Spleen (tissue), 11 donors: ENCODE results near the gene FAM163A. TPM values are rescaled to one million over a fixed set of nuclear protein-coding genes. Genes with fewer than 3 reads are reported as not detected.
A peak's percentile ranks its signal among the peaks of the same experiment; 100 is the strongest.
"Not testable (repeated sequence)": the region's sequence is repeated elsewhere in the genome, so short reads cannot be mapped to it uniquely, and the experiment has no call there.

Experiments
- DNase-seq: peaks from one replicate; pipeline ENCODE4 v3.0.0-alpha.2; 2020
- H3K27ac ChIP-seq, 8 donors: fragments of 200-600 bp; sonication (generic) in 7 of 8; 1 replicate in 4 of 8; 2 replicates in 4 of 8; pipeline versions ENCODE4 v1.5.0 to v1.8.0; 2016 to 2021; ENCODE audit warnings: inconsistent platforms in 4 of 8, mild to moderate bottlenecking in 4 of 8, moderate library complexity in 1 of 8
- H3K27me3 ChIP-seq, 7 donors: fragments of 200-600 bp; sonication (generic) in 6 of 7; replicated peaks in 1 of 7; 1 replicate in 4 of 7; 2 replicates in 3 of 7; pipeline versions ENCODE4 v1.5.0 to v1.8.0; 2016 to 2021; ENCODE audit warnings: inconsistent platforms in 3 of 7, mild to moderate bottlenecking in 1 of 7
- H3K36me3 ChIP-seq, 6 donors: fragments of 200-600 bp; sonication (generic) in 5 of 6; 1 replicate in 4 of 6; 2 replicates in 2 of 6; pipeline versions ENCODE4 v1.5.0 to v1.8.0; 2016 to 2021; ENCODE audit warnings: inconsistent platforms in 2 of 6
- H3K4me1 ChIP-seq, 6 donors: fragments of 200-600 bp; sonication (generic) in 5 of 6; 1 replicate in 3 of 6; 2 replicates in 3 of 6; pipeline versions ENCODE4 v1.5.0 to v1.8.0; 2016 to 2021; ENCODE audit warnings: inconsistent platforms in 3 of 6
- H3K4me3 ChIP-seq, 8 donors: fragments of 200-600 bp; sonication (generic) in 7 of 8; 1 replicate in 4 of 8; 2 replicates in 4 of 8; pipeline versions ENCODE4 v1.5.0 to v1.8.0; 2016 to 2021; ENCODE audit warnings: inconsistent platforms in 4 of 8, mild to moderate bottlenecking in 4 of 8, moderate library complexity in 2 of 8
- H3K9me3 ChIP-seq, 8 donors: fragments of 200-600 bp; sonication (generic) in 7 of 8; 1 replicate in 4 of 8; 2 replicates in 4 of 8; pipeline versions ENCODE4 v1.5.0 to v1.8.0; 2016 to 2021; ENCODE audit warnings: inconsistent platforms in 4 of 8
- POLR2A ChIP-seq, 3 donors: fragments of 450-650 bp; IDR thresholded peaks; one replicate each; pipeline ENCODE4 v1.5.1; 2017; ENCODE audit warnings: antibody characterized with exemption in 3 of 3, mild to moderate bottlenecking in 1 of 3
- POLR2AphosphoS5 ChIP-seq, 3 donors: sonication (generic); formaldehyde crosslinking; IDR thresholded peaks; one replicate each; pipeline ENCODE4 v1.5.1; 2017; ENCODE audit warnings: antibody characterized with exemption in 3 of 3
- WGBS, 5 donors: extraction: QIAGEN DNeasy Blood & Tissue Kit in 3 of 5; methylation state at CpG; one replicate each; pipeline versions ENCODE4 v1.1.5 to v1.1.7; 2013 to 2018; 5-methylcytosine and 5-hydroxymethylcytosine counted together
- intact Hi-C: fragments of 100-400 bp; cut with DNase I; formaldehyde crosslinking; loops from one replicate; pipeline ENCODE4 v1.15.0; 2023; ENCODE audit warnings: low total_unique reads
- polyA plus RNA-seq, 3 donors: library from polyadenylated mRNA; stranded (reverse); fragments of 200-250 nt; gene quantifications; one replicate each; pipeline ENCODE4 v1.2.1, GENCODE V29; 2013
- total RNA-seq, 7 donors: library from RNA; depleted of rRNA in 3 of 7; stranded (reverse); fragments of >200 nt in 3 of 7; fragmentation: NEBNext Ultra II Directional in 4 of 7; extraction: Animal tissue kit (Norgen Biotek cat#: 25700) in 4 of 7; gene quantifications; one replicate each; pipeline versions ENCODE4 v1.1.0 to v1.2.1, GENCODE V29; 2016 to 2021
- TF ChIP-seq, protein P1 (sequence below), 11 experiments: fragments of 200-600 bp in 7 of 11; fragments of 450-650 bp in 4 of 11; sonication (generic) in 4 of 11; IDR thresholded peaks in 8 of 11; conservative IDR thresholded peaks in 3 of 11; 1 replicate in 7 of 11; 2 replicates in 4 of 11; pipeline versions ENCODE4 v1.4.0 to v1.8.0; 2016 to 2021; ENCODE audit warnings: antibody characterized with exemption in 11 of 11, inconsistent platforms in 4 of 11, mild to moderate bottlenecking in 1 of 11
- donor health status: healthy with polysubstance abuse.
- donor health status: DM: no; HTN: no; CAD: no; lungs with moderate emphysema.
- donor health status: DM: no; HTN: no; CAD: no.
- donor health status: Bipolar disorder and iron deficiency.
- donor health status: healthy.
- donor health status: DM: no; HTN: no; CAD: no.
- donor health status: DM: yes; HTN: yes; CAD: no.

The FAM163A gene
- total and polyA plus RNA-seq, 10 donors, result 0.14 to 0.47 (median 0.21) TPM; not detected in 3

DNA sequence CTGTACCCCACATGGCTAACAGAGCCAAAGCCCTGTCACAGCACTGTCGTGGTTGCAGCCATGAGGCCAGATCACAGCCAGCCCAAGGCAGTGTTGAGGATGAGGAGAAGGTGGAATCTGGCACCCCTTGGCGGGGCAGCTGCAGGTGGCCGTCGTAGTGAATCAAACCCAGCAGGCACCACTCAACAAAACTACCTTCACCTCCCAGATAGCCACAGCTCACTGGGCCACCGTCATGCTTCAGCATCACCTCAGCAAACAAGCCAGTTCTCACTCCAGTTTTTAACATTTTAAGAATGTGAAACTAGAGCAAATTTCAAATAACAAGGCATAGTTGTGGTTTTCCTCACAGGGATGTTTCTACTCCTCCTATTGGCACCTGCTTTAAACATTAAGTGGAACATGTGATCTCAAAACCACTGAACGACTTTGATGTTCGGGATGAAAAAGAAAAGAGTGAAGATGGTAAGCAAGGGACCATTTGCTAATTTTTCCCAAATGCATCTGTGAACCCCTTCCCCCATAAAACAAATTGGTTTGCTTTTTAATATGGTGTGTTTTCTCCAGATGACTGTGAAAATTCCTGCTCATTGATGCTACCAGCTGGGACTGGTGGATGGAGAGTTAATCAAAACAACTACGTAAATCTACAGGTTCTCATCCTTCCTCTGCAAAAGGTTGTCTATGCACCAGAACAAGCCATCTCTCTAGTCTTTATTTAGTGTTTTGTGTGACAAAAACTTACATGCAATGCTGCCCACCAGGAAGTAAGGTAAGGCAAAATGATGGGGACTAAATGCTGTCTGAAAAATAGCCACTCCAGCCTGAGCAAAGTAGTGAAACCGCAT is 89.0 kb downstream of the FAM163A start:
- no peaks in the 10 kb centered on the region for H3K27me3 ChIP-seq
- no peak for TF ChIP-seq POLR2A (IDR thresholded peaks at IDR 0.05)
- TF ChIP-seq, protein P1, sequence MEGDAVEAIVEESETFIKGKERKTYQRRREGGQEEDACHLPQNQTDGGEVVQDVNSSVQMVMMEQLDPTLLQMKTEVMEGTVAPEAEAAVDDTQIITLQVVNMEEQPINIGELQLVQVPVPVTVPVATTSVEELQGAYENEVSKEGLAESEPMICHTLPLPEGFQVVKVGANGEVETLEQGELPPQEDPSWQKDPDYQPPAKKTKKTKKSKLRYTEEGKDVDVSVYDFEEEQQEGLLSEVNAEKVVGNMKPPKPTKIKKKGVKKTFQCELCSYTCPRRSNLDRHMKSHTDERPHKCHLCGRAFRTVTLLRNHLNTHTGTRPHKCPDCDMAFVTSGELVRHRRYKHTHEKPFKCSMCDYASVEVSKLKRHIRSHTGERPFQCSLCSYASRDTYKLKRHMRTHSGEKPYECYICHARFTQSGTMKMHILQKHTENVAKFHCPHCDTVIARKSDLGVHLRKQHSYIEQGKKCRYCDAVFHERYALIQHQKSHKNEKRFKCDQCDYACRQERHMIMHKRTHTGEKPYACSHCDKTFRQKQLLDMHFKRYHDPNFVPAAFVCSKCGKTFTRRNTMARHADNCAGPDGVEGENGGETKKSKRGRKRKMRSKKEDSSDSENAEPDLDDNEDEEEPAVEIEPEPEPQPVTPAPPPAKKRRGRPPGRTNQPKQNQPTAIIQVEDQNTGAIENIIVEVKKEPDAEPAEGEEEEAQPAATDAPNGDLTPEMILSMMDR (IDR thresholded peaks at IDR 0.05 in 8 of 11, conservative IDR thresholded peaks at IDR 0.05 in 3 of 11), result no peak
- no peak for TF ChIP-seq POLR2AphosphoS5 (IDR thresholded peaks at IDR 0.05)
- no peaks in the 10 kb centered on the region for H3K9me3 ChIP-seq
- peaks cover 0 to 14% (median 2%) of the 10 kb centered on the region in 6 donors for H3K36me3 ChIP-seq
- peaks cover 0 to 8% (median 0%) of the 10 kb centered on the region in 6 donors for H3K4me1 ChIP-seq
- intact Hi-C loops, result no loop called here
- WGBS, 5 donors, result 54 to 67% (median 60%) methylated on average over 9 of the region's 9 CpGs
- peak overlapping the region in 1 of 8 donors; percentile 30 for H3K27ac ChIP-seq
- peak; percentile 53 for DNase-seq
- no peak overlapping the region for H3K4me3 ChIP-seq

DNA sequence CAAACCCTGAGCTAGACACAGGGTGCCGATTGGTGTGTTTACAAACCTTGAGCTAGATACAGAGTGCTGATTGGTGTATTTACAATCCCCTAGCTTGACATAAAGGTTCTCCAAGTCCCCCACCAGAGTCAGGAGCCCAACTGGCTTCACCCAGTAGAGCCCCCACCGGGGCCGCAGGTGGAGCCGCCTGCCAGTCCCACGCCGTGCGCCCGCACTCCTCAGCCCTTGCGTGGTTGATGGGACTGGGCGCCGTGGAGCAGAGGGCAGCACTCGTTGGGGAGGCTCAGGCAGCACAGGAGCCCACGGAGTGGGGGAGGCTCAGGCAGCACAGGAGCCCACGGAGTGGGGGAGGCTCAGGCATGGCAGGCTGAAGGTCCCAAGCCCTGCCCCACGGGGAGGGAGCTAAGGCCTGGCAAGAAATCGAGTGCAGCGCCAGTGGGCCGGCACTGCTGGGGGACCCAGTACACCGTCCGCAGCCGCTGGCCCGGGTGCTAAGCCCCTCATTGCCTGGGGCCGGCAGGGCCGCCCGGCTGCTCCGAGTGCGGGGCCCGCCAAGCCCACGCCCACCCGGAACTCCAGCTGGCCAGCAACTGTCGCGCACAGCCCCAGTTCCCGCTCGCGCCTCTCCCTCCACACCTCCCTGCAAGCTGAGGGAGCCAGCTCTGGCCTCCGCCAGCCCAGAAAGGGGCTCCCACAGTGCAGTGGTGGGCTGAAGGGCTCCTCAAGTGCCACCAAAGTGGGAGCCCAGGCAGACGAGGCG is 93.8 kb downstream of the FAM163A start:
- H3K27me3 ChIP-seq, H3K9me3 ChIP-seq, H3K4me3 ChIP-seq, intact Hi-C loops, H3K4me1 ChIP-seq, H3K27ac ChIP-seq: not testable (repeated sequence)
- WGBS, 5 donors, result 96 to 99% (median 97%) methylated on average over 29 to 38 of the region's 38 CpGs
- H3K36me3 ChIP-seq, result peaks cover 0 to 41% (median 9%) of the 10 kb centered on the region in 6 donors
- peak; percentile 56 for DNase-seq

DNA sequence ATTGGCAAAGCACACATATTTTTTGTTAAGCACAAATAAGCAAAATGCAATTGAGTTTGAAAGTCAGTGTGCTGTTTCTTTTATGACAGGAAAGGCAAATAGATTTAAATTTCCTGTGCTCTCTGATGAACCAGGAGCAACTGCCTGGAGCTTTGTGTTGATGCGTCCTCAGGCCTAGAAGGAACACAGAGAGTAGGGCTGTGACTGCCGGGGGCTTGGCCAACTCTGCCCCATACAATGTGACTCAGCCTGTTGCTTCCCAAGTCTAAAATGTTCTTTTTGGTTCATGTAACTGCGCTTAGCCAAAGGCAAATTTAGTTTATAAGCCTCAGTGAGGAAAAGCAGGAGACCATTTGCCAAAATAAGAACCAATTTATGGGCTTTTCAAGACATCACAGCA is 97.0 kb downstream of the FAM163A start:
- intact Hi-C loops, result no loop called here
- 81 to 94% (median 89%) methylated on average over 3 of the region's 3 CpGs for WGBS, 5 donors
- no peak overlapping the region for H3K27ac ChIP-seq
- no peak overlapping the region for H3K4me3 ChIP-seq
- no peak for DNase-seq
- no peaks in the 10 kb centered on the region for H3K4me1 ChIP-seq
- no peaks in the 10 kb centered on the region for H3K27me3 ChIP-seq
- no peak for TF ChIP-seq POLR2AphosphoS5 (IDR thresholded peaks at IDR 0.05)
- TF ChIP-seq, protein P1 (IDR thresholded peaks at IDR 0.05 in 8 of 11, conservative IDR thresholded peaks at IDR 0.05 in 3 of 11), result no peak
- no peak for TF ChIP-seq POLR2A (IDR thresholded peaks at IDR 0.05)
- H3K36me3 ChIP-seq, result peaks cover 0 to 74% (median 12%) of the 10 kb centered on the region in 6 donors
- H3K9me3 ChIP-seq, result no peaks in the 10 kb centered on the region

DNA sequence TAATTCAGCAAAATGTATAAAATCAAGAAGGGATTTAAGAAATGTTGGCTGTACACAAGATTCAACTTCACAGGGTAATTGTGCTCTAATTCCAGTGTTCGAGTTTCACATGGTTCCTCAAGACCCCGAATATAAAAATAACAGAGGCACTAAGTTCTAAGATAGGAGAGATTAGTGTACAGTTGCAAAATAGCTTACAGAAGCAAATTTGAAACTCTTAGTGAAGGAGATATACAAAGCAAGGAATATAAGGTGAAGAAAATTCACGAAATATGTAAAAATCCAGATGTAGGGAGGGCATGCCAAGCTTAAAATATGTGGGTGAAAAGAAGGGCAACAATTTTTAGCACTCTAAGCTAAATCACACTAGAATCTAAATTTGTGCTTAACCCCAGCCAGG is 105.1 kb downstream of the FAM163A start:
- Histone ChIP-seq H3K27me3 (no peaks in the 10 kb centered on the region), H3K4me1 (no peaks in the 10 kb centered on the region), H3K36me3 (peaks cover 0 to 100% (median 59%) of the 10 kb centered on the region in 6 donors), H3K27ac (no peak overlapping the region), H3K4me3 (no peak overlapping the region), H3K9me3 (no peaks in the 10 kb centered on the region)
- WGBS, 5 donors, result 96 to 99% (median 97%) methylated on average over 3 of the region's 3 CpGs
- DNase-seq, result no peak
- intact Hi-C loops, result no loop called here
- TF ChIP-seq, protein P1 (IDR thresholded peaks at IDR 0.05 in 8 of 11, conservative IDR thresholded peaks at IDR 0.05 in 3 of 11), result no peak
- no peak for TF ChIP-seq POLR2AphosphoS5 (IDR thresholded peaks at IDR 0.05)
- TF ChIP-seq POLR2A (IDR thresholded peaks at IDR 0.05), result no peak
